Transverse colon (tissue), 4 donors: ENCODE results near the gene RIN3.

ENCODE experiments used
- CTCF ChIP-seq, 5 experiments: fragments of 200-600 bp in 3 of 5; fragments of 450-650 bp in 2 of 5; sonication (generic) in 3 of 5; IDR thresholded peaks; 1 replicate in 2 of 5; 2 replicates in 3 of 5; pipeline ENCODE4 v1.5.1; 2016 to 2017; ENCODE audit warnings: antibody characterized with exemption in 5 of 5, inconsistent platforms in 3 of 5, mild to moderate bottlenecking in 2 of 5, moderate library complexity in 1 of 5
- EP300 ChIP-seq: sonication (generic); formaldehyde crosslinking; IDR thresholded peaks from one replicate; pipeline ENCODE4 v1.6.1; 2017; ENCODE audit warnings: antibody characterized with exemption, low read depth
- POLR2A ChIP-seq: fragments of 450-650 bp; IDR thresholded peaks from one replicate; pipeline ENCODE4 v1.6.1; 2016; ENCODE audit warnings: antibody characterized with exemption, mild to moderate bottlenecking, moderate library complexity
- POLR2AphosphoS5 ChIP-seq, 3 donors: sonication (generic); formaldehyde crosslinking; IDR thresholded peaks; one replicate each; pipeline ENCODE4 v1.6.1; 2016; ENCODE audit warnings: antibody characterized with exemption in 3 of 3

GRCh38 chr14:92712654-92713051, 199.1 kb downstream of the RIN3 start:
- no peak for TF ChIP-seq CTCF (IDR thresholded peaks at IDR 0.05)
- no peak for TF ChIP-seq POLR2A
- TF ChIP-seq EP300 = no peak
- TF ChIP-seq POLR2AphosphoS5 (IDR thresholded peaks at IDR 0.05) = no peak
